Activated T-cell treated with anti-CD3 and anti-CD28 coated beads for 48 hours (primary cell): Measurements from ENCODE around the gene COL28A1.
"Not testable (repeated sequence)": the region's sequence is repeated elsewhere in the genome, so short reads cannot be mapped to it uniquely, and the experiment has no call there.

Source experiments
- DNase-seq: peaks from one replicate; pipeline ENCODE4 v3.0.0-alpha.2; 2020; ENCODE audit warnings: low read depth

Gene COL28A1

GRCh38 chr7:7416031-7416858 is 119.4 kb downstream of the COL28A1 start:
- no peak for DNase-seq

GRCh38 chr7:7414791-7415603 is 120.7 kb downstream of the COL28A1 start:
- DNase-seq, result no peak

- no peak for DNase-seq
Observed at GRCh38 chr7:7408001-7408770, 127.5 kb downstream of the COL28A1 start.

- no peak for DNase-seq
Observed at GRCh38 chr7:7405461-7405860, 130.2 kb downstream of the COL28A1 start.

DNA sequence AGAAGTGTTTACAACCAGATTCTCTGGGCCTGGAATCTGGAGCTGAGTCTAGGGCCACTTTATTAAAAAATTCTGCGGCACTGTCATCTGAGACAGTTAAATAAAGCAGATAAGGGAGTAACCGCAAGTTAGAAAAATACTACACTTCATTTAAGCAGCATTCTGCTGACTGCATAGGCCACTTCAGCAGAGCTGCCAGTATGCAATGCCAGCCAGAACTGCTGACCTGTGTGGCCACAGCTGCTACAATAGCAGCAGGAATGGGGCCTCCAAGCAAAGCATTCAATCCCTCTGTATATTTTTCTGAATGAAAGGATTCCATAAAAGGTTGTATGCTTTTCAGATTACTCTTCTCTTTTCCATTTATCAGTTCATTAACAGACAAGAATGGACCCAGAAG is 136.0 kb downstream of the COL28A1 start:
- no peak for DNase-seq

GRCh38 chr7:7395785-7396184 is 139.9 kb downstream of the COL28A1 start:
- no peak for DNase-seq

- not testable (repeated sequence) for DNase-seq
Observed at GRCh38 chr7:7388164-7388563, 147.5 kb downstream of the COL28A1 start.

DNA sequence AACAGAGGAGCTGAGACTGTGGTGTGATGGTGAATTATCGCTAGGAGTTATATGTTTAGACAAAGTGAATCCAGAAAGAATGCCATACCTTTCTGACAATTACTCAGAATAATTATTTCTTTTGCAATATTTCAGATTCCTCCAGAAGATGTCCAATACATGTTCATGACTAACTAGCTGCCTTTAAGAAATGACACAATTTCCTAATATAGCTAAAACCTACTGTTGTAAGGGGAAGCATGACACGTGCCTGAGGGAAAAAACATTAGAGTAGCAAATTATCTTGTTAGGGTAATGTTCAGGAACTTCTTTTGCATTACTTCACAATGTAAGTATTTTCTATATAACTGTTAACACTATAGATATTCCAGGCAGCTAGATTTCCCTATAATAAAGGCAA is 150.3 kb downstream of the COL28A1 start:
- no peak for DNase-seq

DNA sequence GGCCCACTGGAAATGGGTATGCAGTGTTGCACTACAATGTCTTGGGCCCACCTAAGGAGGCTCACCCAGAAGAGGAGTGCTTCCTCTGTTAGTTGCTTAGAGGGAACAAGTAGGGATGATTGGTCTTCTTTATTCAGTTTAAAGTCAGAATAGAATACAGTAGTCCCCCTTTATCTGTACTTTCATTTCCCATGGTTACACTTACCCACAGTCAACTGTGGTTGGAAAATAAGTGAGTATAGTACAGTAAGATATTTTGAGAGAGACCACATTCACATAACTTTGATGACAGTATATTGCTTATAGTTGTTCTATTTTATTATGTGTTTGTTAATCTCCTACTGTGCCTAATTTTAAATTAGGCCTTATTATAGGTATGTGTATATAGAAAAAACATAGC is 151.4 kb downstream of the COL28A1 start:
- no peak for DNase-seq

- no peak for DNase-seq
Observed at GRCh38 chr7:7375538-7375937, 160.1 kb downstream of the COL28A1 start.

DNA sequence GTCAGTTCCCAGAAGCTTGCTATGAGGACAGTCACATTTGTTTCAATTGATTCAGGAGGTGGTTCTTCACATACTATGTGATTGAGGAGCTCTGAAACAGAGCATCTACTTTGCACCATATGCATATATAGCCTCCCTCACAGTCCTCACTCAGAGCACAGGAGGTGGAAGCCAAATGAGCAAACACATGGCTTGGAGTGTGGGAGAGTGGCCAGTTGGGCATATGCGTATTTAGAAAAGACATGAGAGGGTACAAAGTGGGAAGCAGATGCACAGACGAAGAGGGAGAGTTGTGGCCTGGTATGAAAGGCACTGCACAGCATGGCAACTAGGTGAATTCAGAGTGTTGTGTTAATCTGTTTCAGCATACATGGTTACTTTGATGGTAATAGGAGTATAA is 165.6 kb downstream of the COL28A1 start:
- no peak for DNase-seq

DNA sequence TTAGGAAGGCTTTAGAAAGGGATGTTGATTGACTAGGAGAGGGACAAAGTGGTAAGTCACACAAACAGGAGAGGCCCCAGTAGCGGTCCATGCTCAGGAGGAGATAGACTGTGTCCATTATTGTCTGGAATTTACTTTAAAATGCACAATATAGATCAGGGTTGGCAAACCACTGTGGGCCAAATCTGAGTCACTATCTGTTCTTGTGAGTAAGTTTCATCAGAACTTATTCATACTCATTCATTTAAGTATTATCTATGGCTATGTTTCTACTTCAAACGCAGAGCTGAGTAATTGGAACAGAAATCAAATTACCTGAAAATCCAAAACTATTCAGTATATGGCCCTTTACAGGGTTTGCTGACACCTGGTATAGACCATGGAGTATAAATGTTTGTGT is 166.5 kb downstream of the COL28A1 start:
- DNase-seq, result no peak

GRCh38 chr7:7354674-7355073 is 181.0 kb downstream of the COL28A1 start:
- no peak for DNase-seq

DNA sequence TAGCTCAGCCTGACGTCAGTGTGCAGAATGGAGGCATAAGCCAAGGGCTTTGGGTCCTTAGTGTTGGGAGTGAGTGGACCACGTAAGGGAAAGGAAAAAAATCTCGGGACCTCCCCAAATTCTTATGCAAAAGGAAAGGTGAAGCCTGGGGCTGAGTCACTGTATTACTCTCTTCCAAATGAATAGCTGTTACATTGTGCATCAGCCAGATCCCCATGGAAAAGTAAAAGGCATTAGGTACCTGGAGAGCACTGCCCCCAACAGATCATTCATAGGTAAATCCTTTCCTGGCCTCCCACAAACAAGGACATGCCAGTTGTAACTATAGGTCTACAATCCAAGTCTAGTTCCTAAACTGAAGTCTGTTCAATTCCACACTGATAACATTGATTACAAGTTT is 182.8 kb downstream of the COL28A1 start:
- DNase-seq, result no peak

DNA sequence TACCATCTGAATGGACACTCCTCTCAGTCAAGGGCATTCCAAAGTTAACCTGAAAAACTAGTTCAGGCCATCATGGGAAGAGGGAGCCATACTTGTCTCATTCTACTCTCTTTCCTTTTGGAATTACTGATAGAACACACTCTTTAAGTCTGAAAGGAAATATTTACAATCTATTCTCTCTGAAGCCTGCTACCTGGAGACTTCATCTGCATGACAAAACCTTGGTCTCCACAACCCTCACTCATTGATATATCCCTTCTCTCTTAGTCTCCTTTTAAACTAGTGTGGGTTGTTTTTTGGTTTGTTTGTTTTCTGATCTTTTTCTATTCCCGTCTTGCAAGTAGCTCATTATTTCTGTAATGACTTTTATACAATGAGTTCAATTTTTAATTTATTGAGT is 183.8 kb downstream of the COL28A1 start:
- DNase-seq, result no peak

DNA sequence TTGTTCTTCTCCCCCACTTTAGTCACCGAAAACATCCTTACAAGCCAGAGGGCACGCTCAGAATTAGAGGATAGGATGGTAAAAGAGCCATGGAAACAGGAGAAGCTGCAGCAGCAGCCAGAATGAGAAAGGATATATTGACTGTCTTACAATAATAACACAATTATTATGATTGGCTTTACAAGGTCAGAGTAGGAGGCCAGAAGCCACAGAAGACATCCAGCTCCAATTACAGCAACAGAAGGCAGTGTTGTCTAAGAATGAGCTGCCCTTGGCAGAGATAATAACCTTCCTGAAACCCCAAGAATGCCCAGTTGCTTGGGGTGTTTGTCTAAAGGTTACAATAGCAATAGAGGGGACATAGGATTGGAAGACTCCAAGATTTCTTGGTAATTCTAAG is 184.5 kb downstream of the COL28A1 start:
- no peak for DNase-seq

DNA sequence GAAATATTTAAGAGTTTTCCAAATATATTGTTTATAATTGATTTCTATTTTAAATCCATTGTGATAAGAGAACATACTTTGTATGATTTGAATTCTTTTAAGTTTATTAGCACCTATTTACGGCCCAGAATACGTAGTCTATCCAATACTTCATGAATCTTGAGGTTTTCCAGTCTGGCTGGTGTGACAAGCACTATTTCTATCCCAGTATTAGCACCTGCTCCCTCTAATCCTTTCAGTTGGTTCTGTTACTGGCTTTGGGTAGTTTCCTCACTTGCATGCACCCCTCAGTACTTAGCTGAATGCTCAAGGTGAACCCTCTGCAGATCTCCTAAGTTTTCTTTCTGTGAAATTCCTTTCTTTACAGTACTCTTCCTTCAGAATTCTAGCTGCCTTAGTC is 186.5 kb downstream of the COL28A1 start:
- no peak for DNase-seq

DNA sequence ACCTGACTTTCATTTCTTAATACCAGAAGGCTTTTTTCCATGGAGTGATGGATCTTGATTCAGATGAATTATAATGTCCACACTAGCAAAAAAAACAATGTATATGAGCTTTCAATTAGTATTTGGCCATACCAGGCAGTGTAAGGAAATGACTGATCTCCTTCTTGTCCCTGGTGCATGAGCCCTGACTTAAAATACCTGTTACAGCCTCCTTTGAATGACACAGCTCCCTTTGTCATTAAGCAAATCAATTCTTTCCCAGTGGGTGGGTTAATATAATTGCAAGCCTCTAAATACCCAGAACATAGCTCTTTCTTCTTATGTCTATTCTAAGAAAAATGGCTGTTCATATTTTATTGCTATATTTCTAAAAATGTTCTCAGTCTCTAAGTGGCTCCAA is 188.6 kb downstream of the COL28A1 start:
- DNase-seq, result no peak

- DNase-seq, result no peak
Observed at GRCh38 chr7:7344583-7344982, 191.1 kb downstream of the COL28A1 start.

- DNase-seq, result no peak
Observed at GRCh38 chr7:7335909-7336308, 199.8 kb downstream of the COL28A1 start.

GRCh38 chr7:7335215-7335614 is 200.5 kb downstream of the COL28A1 start:
- no peak for DNase-seq

DNA sequence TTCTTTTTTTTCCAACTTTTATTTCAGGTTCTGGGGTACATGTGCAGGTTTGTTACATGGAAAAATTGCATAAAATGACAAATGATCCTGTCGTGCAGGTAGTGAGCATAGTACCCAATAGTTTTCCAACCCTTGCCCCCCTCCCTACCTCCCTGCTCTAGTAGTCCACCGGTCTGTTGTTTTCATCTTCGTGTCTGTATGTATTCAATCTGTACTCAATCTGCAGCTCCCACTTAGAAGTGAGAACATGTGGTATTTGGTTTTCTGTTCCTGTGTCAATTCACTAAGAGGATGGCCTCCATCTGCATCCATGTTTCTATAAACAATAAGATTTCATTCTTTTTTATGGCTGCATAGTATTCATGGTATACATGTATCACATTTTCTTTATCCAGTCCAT is 202.1 kb downstream of the COL28A1 start:
- DNase-seq, result no peak

GRCh38 chr7:7331523-7331922 is 204.2 kb downstream of the COL28A1 start:
- no peak for DNase-seq
